ENCODE results near the gene DIS3L2. TPM values are rescaled to one million over a fixed set of nuclear protein-coding genes. Genes with fewer than 3 reads are reported as not detected.

The DIS3L2 gene
- total RNA-seq, 1 experiment from 2014 or later, result 28.5 TPM

GRCh38 chr2:232075859-232076258, 114.3 kb downstream of the DIS3L2 start:
- H3K9me3 Mint-ChIP-seq, result no peaks in the 10 kb centered on the region
- CTCF ChIA-PET, result no interaction called here
- H3K27me3 Mint-ChIP-seq (ENCODE audit: low read depth), result no peaks in the 10 kb centered on the region
- no peak for TF ChIP-seq CDX4 (CRISPR knock-in tag; IDR thresholded peaks at IDR 0.05; ENCODE audit: borderline replicate concordance)
- TF ChIP-seq IRF1 (CRISPR knock-in tag; IDR thresholded peaks at IDR 0.05), result no peak
- no peak for TF ChIP-seq FOXK1 (CRISPR knock-in tag; IDR thresholded peaks at IDR 0.05)
- TF ChIP-seq MAX (CRISPR knock-in tag; IDR thresholded peaks at IDR 0.05), result no peak
- TF ChIP-seq STAT6 (CRISPR knock-in tag; conservative IDR thresholded peaks at IDR 0.05; ENCODE audit: low read depth), result no peak
- TF ChIP-seq ZNF317 (CRISPR knock-in tag; IDR thresholded peaks at IDR 0.05; ENCODE audit: borderline replicate concordance, low read depth), result no peak
- TF ChIP-seq MYBL2 (CRISPR knock-in tag; IDR thresholded peaks at IDR 0.05), result no peak
- no peak for TF ChIP-seq JUN (CRISPR knock-in tag; IDR thresholded peaks at IDR 0.05)
- TF ChIP-seq NR1H2 (CRISPR knock-in tag; IDR thresholded peaks at IDR 0.05), result no peak
- TF ChIP-seq GRHL2 (CRISPR knock-in tag; IDR thresholded peaks at IDR 0.05; ENCODE audit: insufficient replicate concordance, severe bottlenecking), result no peak
- no peak for TF ChIP-seq CTCF (IDR thresholded peaks at IDR 0.05)
- no peak for TF ChIP-seq TCF7 (CRISPR knock-in tag; IDR thresholded peaks at IDR 0.05; ENCODE audit: low read depth)
- no peak for TF ChIP-seq TEAD1 (CRISPR knock-in tag; IDR thresholded peaks at IDR 0.05)
- TF ChIP-seq PRRX2 (CRISPR knock-in tag; IDR thresholded peaks at IDR 0.05), result no peak
- TF ChIP-seq ARID4B (CRISPR knock-in tag; IDR thresholded peaks at IDR 0.05; ENCODE audit: borderline replicate concordance), result no peak
- no peak for TF ChIP-seq RORB (CRISPR knock-in tag; IDR thresholded peaks at IDR 0.05)
- no peak overlapping the region for H3K4me3 Mint-ChIP-seq
- no peak for ATAC-seq
- 0 out of 2 replicates have a peak, but pooled peaks cover 3% of the 10 kb centered on the region for H3K4me1 Mint-ChIP-seq
- H3K36me3 Mint-ChIP-seq, result no peaks in the 10 kb centered on the region
- POLR2A ChIA-PET, result no interaction called here
- H3K27ac Mint-ChIP-seq, result no peak overlapping the region
- DNase-seq (ENCODE audit: low spot score), result no peak

Measured in WTC11 (cell line).